WERI-Rb-1 (cell line): ENCODE results near the gene KIF1A.

ENCODE experiments used
- DNase-seq: peaks from one replicate; pipeline ENCODE4 v3.0.0-alpha.2; 2020
- H3K27ac ChIP-seq: fragments of 250-450 bp; sonication (Bioruptor Pico); 2 replicates; pipeline ENCODE4 v1.5.1; 2020; ENCODE audit warnings: mild to moderate bottlenecking, moderate library complexity
- H3K27me3 ChIP-seq: fragments of 250-450 bp; sonication (Bioruptor Pico); 2 replicates; pipeline ENCODE4 v1.5.1; 2021; ENCODE audit warnings: mild to moderate bottlenecking, low read depth, moderate library complexity; ENCODE audit not compliant: insufficient read depth, severe bottlenecking
- H3K36me3 ChIP-seq: fragments of 250-450 bp; sonication (Bioruptor Pico); 2 replicates; pipeline ENCODE4 v1.5.1; 2020; ENCODE audit warnings: mild to moderate bottlenecking, moderate library complexity
- H3K4me3 ChIP-seq: 2 replicates; pipeline ENCODE4 v1.5.1; 2011; ENCODE audit warnings: low read depth, mild to moderate bottlenecking, control low read depth, low read length
- H3K9me3 ChIP-seq: fragments of 250-450 bp; sonication (Bioruptor Pico); 2 replicates; pipeline ENCODE4 v1.5.1; 2021; ENCODE audit warnings: mild to moderate bottlenecking, moderate library complexity; ENCODE audit not compliant: severe bottlenecking
- CTCF ChIP-seq: IDR thresholded peaks from 2 replicates; pipeline ENCODE4 v1.5.1; 2011; ENCODE audit warnings: low read depth, mild to moderate bottlenecking, control low read depth, inconsistent platforms, low read length

KIF1A gene

GRCh38 chr2:240760576-240761246, 59.3 kb downstream of the KIF1A start:
- no peak overlapping the region for H3K4me3 ChIP-seq
- H3K27ac ChIP-seq, result no peak overlapping the region
- DNase-seq, result no peak
- H3K27me3 ChIP-seq, result no peaks in the 10 kb centered on the region
- TF ChIP-seq CTCF, result no peak
- no peaks in the 10 kb centered on the region for H3K9me3 ChIP-seq
- peaks cover 94% of the 10 kb centered on the region for H3K36me3 ChIP-seq

GRCh38 chr2:240760121-240760520, 59.9 kb downstream of the KIF1A start:
- no peak overlapping the region for H3K27ac ChIP-seq
- H3K36me3 ChIP-seq, result peaks cover 94% of the 10 kb centered on the region
- H3K27me3 ChIP-seq, result no peaks in the 10 kb centered on the region
- no peak for TF ChIP-seq CTCF
- H3K9me3 ChIP-seq, result no peaks in the 10 kb centered on the region
- H3K4me3 ChIP-seq, result no peak overlapping the region
- DNase-seq, result no peak

GRCh38 chr2:240759459-240759858, 60.6 kb downstream of the KIF1A start:
- no peak for TF ChIP-seq CTCF
- no peak for DNase-seq
- H3K9me3 ChIP-seq, result no peaks in the 10 kb centered on the region
- peaks cover 94% of the 10 kb centered on the region for H3K36me3 ChIP-seq
- H3K27me3 ChIP-seq, result no peaks in the 10 kb centered on the region
- no peak overlapping the region for H3K4me3 ChIP-seq
- H3K27ac ChIP-seq, result no peak overlapping the region

GRCh38 chr2:240757086-240757614, 62.9 kb downstream of the KIF1A start:
- no peak for TF ChIP-seq CTCF
- no peak overlapping the region for H3K4me3 ChIP-seq
- DNase-seq, result no peak
- H3K27me3 ChIP-seq, result no peaks in the 10 kb centered on the region
- H3K36me3 ChIP-seq, result peaks cover 93% of the 10 kb centered on the region
- H3K27ac ChIP-seq, result no peak overlapping the region
- no peaks in the 10 kb centered on the region for H3K9me3 ChIP-seq

- Histone ChIP-seq H3K27ac (no peak overlapping the region), H3K9me3 (no peaks in the 10 kb centered on the region), H3K27me3 (no peaks in the 10 kb centered on the region), H3K36me3 (peaks cover 92% of the 10 kb centered on the region), H3K4me3 (no peak overlapping the region)
- DNase-seq, result no peak
- no peak for TF ChIP-seq CTCF
Measured at GRCh38 chr2:240752209-240752608, 67.8 kb downstream of the KIF1A start.

- DNase-seq, result no peak
- Histone ChIP-seq H3K27ac (no peak overlapping the region), H3K36me3 (peaks cover 92% of the 10 kb centered on the region), H3K9me3 (no peaks in the 10 kb centered on the region), H3K27me3 (no peaks in the 10 kb centered on the region), H3K4me3 (no peak overlapping the region)
- no peak for TF ChIP-seq CTCF
Measured at GRCh38 chr2:240750409-240750808, 69.6 kb downstream of the KIF1A start.
